NOMO-1 treated with dmso at 0.1 percent for 144 hours (cell line): ENCODE results near the gene DNAJC27.

Source experiments
- DNase-seq: peaks from one replicate; lab custom pipeline; 2025; ENCODE audit not compliant: unreplicated experiment; lab: John Stamatoyannopoulos, UW

DNAJC27 gene

DNA sequence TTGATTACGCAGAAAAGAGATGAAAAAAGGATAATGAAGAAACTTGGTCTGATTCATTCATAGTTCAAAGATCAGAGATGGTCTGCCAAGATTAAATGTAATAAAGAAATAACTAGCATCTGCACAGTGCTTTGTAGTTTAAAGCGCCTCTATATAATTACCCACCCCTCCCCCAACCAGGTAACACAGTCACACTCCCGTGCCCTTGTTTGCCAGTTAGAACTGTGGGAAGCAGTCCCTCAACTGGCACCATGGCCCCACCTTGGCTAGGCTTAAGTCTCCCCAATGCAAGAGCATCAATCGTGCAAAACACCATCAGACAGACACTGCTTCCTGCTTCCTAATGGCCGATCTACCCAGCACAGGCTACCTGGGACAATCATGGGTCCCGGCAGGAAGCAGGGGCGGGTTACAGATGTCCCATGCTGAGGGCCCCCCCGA, 63.3 kb downstream of the DNAJC27 start:
- no peak for DNase-seq

DNA sequence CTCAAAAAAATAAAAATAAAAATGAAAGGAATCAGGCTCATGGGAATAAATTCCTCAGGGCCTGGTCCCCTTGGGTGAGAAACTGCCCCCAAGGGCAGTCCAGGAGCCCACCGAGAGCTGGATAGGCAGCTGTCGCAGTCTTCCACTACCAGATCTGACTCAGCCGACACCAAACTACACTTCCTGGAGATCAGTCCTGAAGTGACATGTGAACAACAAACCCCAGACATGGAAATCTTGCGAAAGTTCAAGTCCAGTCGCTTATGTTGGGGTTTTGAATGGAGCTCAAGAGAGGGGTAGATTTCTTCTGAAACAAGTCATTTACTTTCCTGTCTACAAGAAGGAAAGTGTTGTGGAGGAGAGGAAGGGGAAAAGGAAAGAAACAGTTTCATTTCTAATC, 64.6 kb downstream of the DNAJC27 start:
- DNase-seq: no peak

- DNase-seq: no peak
Observed at GRCh38 chr2:24906466-24906865, 65.3 kb downstream of the DNAJC27 start.

GRCh38 chr2:24903161-24904103, 68.3 kb downstream of the DNAJC27 start:
- DNase-seq: no peak

DNA sequence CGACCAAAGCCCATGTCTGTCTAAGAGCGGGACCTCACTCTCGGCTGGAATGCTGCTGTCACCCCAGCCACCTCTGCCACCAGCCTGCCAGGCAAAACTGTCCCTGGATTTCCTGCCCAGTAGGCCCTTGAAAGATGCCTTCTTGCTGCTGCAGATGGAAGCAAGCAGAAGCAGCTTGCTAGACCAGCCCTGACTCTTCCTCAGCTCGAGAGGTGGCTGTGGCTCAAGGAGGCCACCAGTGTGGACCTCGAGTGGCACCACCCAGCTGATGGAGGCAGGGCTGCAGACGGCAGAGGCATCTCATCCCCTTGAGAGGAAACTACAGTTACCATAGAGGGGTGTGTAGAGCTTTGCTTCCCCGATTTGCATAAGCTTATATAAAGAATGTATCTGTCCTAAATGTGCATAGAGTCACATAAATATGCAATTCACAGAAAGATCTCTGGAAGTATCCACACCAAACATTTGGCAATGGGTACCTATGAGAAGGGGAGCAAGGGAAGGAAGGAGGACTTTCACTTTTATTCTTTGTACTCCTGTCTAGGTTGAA, 72.3 kb downstream of the DNAJC27 start:
- no peak for DNase-seq

GRCh38 chr2:24898122-24899109, 73.3 kb downstream of the DNAJC27 start:
- no peak for DNase-seq

- no peak for DNase-seq
Observed at GRCh38 chr2:24894750-24895149, 77.0 kb downstream of the DNAJC27 start.

DNA sequence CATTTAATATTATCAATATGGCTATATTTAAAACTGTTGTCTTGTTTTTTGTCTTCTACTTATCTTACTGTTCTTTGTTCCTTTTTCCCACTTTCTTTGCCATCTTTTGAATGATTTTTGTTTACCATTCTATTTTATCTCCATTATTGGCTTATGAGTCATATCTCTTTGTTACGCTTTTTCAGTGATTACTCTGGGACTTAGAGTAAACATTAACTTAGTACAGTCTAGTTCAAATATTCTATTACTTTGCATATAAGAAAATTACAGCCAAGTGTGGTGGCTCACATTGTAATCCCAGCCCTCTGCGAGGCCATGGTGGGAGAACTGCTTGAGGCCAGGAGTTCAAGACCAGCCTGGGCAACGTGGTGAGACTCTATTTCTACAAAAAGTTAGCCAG, 77.8 kb downstream of the DNAJC27 start:
- DNase-seq: no peak
